Measurements from ENCODE around the gene PPM1J. TPM values are rescaled to one million over a fixed set of nuclear protein-coding genes. Genes with fewer than 3 reads are reported as not detected.

PPM1J gene
- total RNA-seq, 1 experiment from 2014 or later = 0.51 TPM

DNA sequence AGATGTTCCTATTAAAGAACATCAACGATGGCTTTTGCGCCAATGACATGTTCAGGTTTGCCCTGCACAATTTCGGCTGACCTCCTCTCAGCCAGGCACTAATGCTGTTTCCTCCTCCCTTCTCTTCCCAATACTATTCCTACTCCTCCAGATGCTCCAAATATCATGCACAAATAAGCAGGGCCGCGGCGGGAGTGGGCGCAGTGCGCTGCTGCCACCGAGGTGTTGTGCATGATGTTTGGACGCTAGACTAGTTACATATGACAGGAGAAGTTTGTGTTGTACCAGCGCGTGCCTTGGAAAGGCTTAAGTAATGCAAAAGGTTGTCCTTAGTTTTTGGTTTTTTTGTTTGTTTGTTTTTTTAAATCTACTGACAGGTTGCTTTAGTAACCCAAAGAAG, 33.3 kb upstream of the PPM1J start:
- Histone ChIP-seq H3K4me1 (ENCODE audit: control insufficient read depth, insufficient read depth, low read length) (no peaks in the 10 kb centered on the region), H3K9me3 (ENCODE audit: control insufficient read depth, insufficient read depth, low read depth, low read length) (no peaks in the 10 kb centered on the region), H3K27me3 (ENCODE audit: control insufficient read depth, insufficient read depth, low read length) (no peaks in the 10 kb centered on the region), H3K4me3 (ENCODE audit: low read depth in 2 of 2, low read length in 2 of 2) (no peak overlapping the region), H3K36me3 (ENCODE audit: control insufficient read depth, insufficient read depth, low read length) (no peaks in the 10 kb centered on the region), H3K27ac (ENCODE audit: low read length) (no peak overlapping the region)
- DNase-seq (ENCODE audit: low read depth, low spot score) (no peak), ATAC-seq (no peak)
- TF ChIP-seq TCF7L2 (IDR thresholded peaks at IDR 0.05; ENCODE audit: low read depth, low read length) = no peak
- TF ChIP-seq, protein P1, sequence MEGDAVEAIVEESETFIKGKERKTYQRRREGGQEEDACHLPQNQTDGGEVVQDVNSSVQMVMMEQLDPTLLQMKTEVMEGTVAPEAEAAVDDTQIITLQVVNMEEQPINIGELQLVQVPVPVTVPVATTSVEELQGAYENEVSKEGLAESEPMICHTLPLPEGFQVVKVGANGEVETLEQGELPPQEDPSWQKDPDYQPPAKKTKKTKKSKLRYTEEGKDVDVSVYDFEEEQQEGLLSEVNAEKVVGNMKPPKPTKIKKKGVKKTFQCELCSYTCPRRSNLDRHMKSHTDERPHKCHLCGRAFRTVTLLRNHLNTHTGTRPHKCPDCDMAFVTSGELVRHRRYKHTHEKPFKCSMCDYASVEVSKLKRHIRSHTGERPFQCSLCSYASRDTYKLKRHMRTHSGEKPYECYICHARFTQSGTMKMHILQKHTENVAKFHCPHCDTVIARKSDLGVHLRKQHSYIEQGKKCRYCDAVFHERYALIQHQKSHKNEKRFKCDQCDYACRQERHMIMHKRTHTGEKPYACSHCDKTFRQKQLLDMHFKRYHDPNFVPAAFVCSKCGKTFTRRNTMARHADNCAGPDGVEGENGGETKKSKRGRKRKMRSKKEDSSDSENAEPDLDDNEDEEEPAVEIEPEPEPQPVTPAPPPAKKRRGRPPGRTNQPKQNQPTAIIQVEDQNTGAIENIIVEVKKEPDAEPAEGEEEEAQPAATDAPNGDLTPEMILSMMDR (IDR thresholded peaks at IDR 0.05) = no peak
- no peak for TF ChIP-seq SIN3A (IDR thresholded peaks at IDR 0.05; ENCODE audit: borderline replicate concordance, insufficient read depth, low read depth, low read length)
- TF ChIP-seq, protein P2, sequence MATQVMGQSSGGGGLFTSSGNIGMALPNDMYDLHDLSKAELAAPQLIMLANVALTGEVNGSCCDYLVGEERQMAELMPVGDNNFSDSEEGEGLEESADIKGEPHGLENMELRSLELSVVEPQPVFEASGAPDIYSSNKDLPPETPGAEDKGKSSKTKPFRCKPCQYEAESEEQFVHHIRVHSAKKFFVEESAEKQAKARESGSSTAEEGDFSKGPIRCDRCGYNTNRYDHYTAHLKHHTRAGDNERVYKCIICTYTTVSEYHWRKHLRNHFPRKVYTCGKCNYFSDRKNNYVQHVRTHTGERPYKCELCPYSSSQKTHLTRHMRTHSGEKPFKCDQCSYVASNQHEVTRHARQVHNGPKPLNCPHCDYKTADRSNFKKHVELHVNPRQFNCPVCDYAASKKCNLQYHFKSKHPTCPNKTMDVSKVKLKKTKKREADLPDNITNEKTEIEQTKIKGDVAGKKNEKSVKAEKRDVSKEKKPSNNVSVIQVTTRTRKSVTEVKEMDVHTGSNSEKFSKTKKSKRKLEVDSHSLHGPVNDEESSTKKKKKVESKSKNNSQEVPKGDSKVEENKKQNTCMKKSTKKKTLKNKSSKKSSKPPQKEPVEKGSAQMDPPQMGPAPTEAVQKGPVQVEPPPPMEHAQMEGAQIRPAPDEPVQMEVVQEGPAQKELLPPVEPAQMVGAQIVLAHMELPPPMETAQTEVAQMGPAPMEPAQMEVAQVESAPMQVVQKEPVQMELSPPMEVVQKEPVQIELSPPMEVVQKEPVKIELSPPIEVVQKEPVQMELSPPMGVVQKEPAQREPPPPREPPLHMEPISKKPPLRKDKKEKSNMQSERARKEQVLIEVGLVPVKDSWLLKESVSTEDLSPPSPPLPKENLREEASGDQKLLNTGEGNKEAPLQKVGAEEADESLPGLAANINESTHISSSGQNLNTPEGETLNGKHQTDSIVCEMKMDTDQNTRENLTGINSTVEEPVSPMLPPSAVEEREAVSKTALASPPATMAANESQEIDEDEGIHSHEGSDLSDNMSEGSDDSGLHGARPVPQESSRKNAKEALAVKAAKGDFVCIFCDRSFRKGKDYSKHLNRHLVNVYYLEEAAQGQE (IDR thresholded peaks at IDR 0.05; ENCODE audit: insufficient read depth in 1 of 2, low read depth in 2 of 2, low read length in 1 of 2) = no peak
- no peak for TF ChIP-seq POLR2AphosphoS5 (IDR thresholded peaks at IDR 0.05; ENCODE audit: low read depth, low read length)
- POLR2A ChIA-PET = no interaction called here
- BruUV-seq (replicated peaks) = no TSS peak
- intact Hi-C loops (cut with micrococcal nuclease; ENCODE audit: unreplicated experiment) = no loop called here
- in situ Hi-C loops (cut with HindIII; ENCODE audit: low pct_unique_long_range_greater_than_20kb, low sequenced_read_pairs) = no loop called here
- CTCF ChIA-PET = no interaction called here

DNA sequence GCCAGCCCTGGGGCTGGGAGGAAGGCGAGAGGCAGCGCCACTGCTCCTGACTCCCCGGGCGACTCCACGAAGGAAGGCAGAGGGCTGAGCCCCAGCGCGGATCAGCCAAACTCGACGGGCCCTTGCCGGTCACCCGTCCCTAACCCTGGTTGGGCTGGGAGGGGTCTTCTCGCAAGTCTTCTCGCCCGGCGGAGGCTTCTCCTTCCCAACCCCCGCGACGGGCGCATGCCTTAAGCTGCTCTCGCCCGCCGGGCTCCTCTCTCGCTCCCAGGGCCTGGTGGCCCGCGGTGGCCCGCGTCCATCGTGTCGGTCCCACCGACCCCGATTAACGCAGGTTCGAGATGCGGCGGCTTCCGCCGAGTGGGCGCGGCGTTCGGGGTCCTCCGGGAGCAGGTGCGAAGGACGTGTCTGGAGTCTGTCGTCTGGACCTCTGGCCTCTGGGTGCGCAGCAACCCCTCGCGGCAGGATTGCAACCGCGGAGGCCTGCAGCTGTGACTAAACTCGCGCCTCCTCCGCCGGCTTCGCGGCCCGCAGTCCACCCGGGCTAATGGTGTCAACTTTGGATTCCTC, 29.0 kb upstream of the PPM1J start:
- ChIA-PET CTCF (interaction anchor here (0.6 kb wide), 1 partner anchor 13 kb away, joined by 6 read pairs; no protein-coding TSS in a partner anchor), POLR2A (interaction anchor here (0.5 to 0.6 kb wide), 2 partner anchors 264 to 280 kb away, joined by 4 to 6 read pairs; no protein-coding TSS in a partner anchor)
- ATAC-seq (peak; percentile 90), DNase-seq (ENCODE audit: low read depth, low spot score) (no peak)
- peak overlapping the region; percentile 20 to 40; a peak in 3 of 4 replicates for H3K4me3 ChIP-seq (ENCODE audit: low read depth in 2 of 2, low read length in 2 of 2)
- no peak for TF ChIP-seq SIN3A (IDR thresholded peaks at IDR 0.05; ENCODE audit: borderline replicate concordance, insufficient read depth, low read depth, low read length)
- TF ChIP-seq, protein P1 (IDR thresholded peaks at IDR 0.05) = peak; percentile 61
- no peaks in the 10 kb centered on the region for H3K36me3 ChIP-seq (ENCODE audit: control insufficient read depth, insufficient read depth, low read length)
- H3K27me3 ChIP-seq (ENCODE audit: control insufficient read depth, insufficient read depth, low read length) = no peaks in the 10 kb centered on the region
- no TSS peak for BruUV-seq (replicated peaks)
- H3K27ac ChIP-seq (ENCODE audit: low read length) = no peak overlapping the region
- intact Hi-C loops (cut with micrococcal nuclease; ENCODE audit: unreplicated experiment) (no loop called here), in situ Hi-C loops (cut with HindIII; ENCODE audit: low pct_unique_long_range_greater_than_20kb, low sequenced_read_pairs) (no loop called here)
- no peaks in the 10 kb centered on the region for H3K4me1 ChIP-seq (ENCODE audit: control insufficient read depth, insufficient read depth, low read length)
- H3K9me3 ChIP-seq (ENCODE audit: control insufficient read depth, insufficient read depth, low read depth, low read length) = no peaks in the 10 kb centered on the region

Measured in Panc1 (cell line).